Fibroblast of skin of left quadriceps (primary cell): ENCODE measurements around the gene PRCP.
"Not testable (repeated sequence)": the region's sequence is repeated elsewhere in the genome, so short reads cannot be mapped to it uniquely, and the experiment has no call there.

Experiments used
- DNase-seq, 2 experiments: peaks; one replicate each; pipeline ENCODE4 v3.0.0-alpha.2; 2013; ENCODE audit warnings: low read depth in 2 of 2

PRCP gene

DNA sequence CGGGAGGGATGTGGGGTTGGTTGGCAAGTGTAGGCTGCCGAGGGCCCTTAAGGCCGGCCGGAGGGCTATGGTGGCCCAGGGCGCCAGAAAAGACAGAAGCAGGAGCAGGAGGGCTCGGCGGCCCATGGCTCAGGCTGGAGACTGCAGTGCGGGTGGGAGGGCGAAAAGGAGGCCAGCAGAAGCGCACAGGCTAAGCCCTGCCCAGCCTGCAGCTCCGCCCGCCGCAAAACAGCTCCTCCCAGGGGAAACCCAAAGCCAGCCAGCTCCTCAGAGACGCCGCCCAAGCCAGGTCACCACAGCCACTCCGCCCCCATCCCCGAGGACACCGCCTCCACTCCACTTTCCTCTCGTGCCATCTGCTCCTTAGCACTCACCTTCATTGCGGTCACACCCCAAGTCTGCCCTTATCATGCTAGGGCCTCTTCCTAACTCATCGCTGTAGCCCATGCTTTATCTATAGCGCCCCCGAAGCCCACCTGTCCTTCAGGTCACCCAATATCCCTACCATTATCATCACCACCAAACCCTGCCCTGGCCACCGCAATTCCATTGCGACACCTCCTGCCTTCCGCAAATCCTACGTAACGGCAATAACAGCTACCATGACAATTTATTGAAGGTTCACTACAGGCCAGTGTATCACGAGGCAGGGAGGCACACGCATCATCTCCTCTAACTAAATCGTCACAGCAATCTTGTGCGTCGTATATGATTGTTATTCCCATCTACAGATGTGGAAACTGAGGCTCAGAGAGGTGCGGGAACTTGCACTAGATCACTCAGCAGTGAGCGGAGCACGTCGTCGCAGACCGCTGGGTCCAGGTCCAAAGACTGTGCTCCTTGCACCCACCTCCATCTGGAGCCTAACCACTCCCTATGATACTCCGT is at the start of gene PRCP:
Gene PRCP, minus strand, starts transcription at position 154 of the 888 bp plus-strand sequence. Its CDS starts 28 bp downstream, at position 126.
- DNase-seq: peak; percentile 42 to 47

DNA sequence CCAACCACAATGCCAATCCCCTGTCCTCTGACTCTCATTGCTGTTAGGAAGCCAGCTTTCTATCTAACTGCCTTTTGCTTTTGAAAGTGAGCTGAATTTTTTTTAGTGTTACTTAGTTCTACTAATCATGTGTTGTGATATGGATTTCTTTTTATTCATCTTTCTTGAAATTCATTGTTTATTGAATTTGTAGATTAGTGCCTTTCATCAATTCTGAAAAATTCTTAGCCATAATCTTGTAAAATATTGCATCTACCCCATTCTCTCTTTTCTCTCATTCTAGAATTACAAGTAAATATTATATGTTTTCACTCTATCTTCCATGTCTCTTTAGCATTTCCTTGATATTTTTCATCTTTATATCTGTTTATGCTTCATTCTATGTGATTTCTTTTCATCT is 49.1 kb upstream of the PRCP start:
- DNase-seq: no peak

DNA sequence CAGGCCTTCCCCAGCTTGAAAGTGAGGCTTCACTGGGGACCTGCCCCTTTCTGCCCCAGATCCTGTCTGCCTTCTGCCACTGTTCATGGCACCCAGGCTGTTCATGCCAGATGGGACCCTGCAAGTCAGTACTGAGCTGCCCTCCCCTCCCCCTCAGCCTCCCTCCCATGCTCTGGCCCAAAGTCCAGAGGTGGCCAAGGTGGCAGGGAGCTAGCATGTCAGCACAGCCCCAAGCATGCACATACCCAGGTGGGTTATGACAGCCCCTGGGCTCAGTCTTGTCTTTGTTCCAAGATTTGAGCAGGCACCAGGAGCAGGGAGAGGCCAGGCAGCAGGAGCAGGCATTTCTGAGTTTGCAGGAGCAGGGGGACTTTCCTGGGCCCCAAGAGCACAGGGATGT is 45.5 kb upstream of the PRCP start:
- no peak for DNase-seq

DNA sequence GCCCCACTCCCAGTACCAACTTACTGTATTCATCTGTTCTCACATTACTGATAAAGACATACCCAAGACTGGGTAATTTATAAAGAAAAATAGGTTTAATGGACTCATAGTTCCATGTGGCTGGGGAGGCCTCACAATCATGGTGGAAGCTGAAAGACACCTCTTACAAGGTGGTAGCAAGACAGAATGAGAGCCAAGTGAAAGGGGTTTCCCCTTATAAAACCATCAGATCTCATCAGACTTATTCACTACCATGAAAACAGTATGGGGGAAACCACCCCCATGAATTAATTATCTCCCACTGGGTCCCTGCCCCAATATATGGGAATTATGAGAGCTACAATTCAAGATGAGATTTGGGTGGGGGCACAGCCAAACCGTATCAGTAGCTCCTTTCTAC is 44.8 kb upstream of the PRCP start:
- not testable (repeated sequence) for DNase-seq

DNA sequence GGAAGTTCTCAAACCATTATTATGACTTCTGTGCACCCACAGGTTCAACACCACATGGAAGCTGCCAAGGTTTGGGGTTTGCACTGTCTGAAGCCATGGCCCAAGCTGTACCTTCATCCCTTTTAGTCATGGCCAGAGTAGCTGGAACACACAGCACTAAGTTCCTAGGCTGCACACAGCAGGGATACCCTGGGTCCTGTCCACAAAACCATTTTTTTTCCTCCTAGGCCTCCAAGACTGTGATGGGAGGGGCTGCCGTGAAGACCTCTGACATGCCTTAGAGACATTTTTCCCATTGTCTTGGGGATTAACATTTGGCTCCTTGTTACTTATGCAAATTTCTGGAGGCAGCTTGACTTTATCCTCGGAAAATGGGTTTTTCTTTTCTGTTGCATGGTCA is 44.0 kb upstream of the PRCP start:
- DNase-seq: no peak

DNA sequence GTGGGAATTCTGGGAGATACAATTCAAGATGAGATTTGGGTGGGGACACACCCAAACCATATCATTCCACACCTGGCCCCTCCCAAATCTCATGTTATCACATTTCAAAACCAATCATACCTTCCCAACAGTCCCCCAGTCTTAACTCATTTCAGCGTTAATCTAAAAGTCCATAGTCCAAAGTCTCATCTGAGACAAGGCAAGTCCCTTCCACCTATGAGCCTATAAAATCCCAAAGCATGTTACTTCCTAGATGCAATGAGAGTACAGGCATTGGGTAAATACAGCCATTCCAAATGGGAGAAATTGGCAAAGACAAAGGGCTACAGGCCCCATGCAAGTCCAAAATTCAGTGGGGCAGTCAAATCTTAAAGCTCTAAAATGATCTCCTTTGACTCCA is 43.2 kb upstream of the PRCP start:
- not testable (repeated sequence) for DNase-seq

DNA sequence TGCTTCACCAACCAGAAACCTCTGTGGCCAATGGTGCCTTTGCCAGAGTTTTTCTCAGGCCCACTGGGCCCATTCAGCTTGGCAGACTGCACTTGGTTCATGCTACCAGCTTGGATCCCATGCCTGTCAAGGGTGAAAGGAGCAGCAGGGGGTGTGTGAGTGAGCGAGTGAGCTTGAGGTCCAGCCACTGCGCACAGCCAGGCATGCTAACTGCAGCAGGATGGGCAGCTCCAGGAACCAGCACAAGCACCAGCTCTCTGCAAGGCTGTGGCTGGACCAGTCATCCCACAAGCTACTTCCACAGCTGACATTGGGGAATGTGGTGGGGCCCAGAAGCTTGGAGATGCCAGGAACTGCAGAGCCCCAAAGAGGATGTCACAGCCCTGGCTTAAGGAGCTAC is 42.1 kb upstream of the PRCP start:
- no peak for DNase-seq

DNA sequence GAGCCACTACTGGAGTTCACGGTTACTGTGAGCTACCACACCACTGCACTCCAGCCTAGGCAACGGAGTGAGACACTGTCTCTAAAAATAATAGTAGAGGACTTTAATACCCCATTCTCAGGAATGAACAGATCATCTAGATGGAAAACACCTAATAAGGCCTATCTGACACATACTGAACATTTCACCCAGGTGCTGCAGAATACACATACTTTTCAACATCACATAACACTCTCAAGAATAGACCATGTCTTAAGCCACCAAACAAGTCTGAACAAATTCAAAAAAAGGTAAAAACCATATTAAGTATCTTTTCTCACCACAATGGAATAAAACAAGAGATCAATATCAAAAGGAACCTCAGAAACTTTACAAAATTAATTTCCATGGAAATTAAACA is 39.2 kb upstream of the PRCP start:
- no peak for DNase-seq

DNA sequence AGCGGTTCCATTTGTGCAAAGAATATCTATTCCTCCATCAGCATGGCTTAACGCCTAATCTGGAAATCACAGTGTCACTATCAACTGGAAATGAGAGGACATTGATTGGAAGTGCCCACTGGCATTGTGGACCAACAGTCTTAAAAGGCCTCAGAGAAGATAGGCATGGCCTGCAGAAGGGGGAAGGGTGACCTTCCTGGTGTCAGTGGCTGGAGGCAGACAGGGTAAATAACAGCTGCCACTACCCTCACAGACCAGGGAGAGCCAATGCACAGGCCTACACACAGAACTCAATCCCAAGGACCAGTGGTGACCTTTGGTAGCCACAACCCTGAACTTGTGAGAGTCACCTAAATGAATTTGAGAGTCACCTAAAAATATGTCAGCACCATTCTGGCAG is 37.3 kb upstream of the PRCP start:
- DNase-seq: no peak

DNA sequence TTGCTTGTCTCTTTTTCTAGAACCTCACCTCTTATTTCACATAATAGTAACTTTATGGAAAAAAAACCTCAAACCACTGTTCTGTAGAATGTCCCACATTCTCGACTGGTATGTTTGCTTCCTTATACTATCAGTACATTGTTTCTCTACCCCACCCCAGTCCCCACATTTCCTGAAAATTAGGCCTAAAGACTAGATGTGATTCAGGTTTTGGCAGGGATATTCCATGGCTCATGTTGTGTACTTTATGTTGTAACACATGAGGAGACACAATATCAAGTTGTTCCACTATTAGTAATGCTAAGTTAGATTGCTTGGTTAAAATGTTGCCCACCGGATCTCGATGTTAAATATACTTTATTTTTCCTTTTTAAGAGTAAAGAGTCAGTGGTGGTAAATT is 36.0 kb upstream of the PRCP start:
- DNase-seq: no peak

DNA sequence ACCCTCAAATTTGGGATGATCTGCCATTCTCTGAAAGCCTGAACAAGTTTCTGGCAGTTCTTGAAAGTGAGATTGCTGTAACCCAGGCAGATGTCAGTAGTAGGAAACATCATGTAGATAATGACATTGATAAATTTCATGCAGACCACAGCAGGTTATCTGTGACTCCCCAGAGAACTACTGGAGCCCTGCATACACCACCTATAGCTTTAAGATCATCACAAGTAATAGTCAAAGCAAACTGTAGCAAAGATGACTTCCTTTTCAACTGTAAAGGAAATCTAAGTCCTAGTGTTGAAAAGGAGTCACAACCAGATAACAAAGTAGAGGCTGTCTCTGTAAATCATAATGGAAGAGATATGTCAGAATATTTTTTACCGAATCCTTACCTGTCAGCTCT is 32.3 kb upstream of the PRCP start:
- no peak for DNase-seq

DNA sequence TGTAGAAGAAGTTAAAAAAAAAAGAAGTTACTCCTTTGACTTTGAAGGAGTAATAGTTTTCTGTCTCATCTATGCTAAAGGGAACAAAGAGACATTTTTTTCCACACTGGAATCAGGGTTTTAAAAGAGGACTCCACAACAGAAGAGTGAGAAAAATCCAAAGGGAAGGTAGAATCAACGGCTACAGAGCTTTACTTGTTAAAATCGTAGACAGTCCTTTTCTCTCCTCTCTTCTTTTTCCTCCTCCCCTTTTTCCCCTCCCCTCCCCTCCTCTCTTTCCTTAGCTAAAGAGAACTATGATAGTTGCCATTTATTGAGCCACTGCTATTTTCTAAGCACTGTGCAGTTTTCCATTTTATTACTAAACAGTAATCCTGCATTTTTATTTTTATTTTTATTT is 30.5 kb upstream of the PRCP start:
- DNase-seq: no peak

DNA sequence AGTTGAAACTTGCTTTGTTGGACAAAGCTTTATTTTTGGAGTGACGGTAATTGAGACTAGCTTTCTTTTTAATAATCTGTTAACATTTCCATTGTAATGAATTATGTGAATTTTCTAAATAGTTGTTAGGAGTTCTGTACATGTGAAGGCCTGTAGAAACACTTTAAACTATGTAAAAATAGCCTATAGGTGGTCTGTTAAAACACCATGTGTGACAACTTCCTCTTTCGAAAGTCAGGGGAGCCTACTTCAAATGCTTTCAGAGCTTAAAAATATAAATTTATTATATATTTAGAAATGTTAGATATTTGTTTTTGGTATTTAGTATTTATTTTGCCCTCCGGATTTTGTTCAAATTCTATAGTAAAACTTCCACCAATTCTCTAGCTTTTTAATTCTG is 30.0 kb upstream of the PRCP start:
- DNase-seq: no peak

DNA sequence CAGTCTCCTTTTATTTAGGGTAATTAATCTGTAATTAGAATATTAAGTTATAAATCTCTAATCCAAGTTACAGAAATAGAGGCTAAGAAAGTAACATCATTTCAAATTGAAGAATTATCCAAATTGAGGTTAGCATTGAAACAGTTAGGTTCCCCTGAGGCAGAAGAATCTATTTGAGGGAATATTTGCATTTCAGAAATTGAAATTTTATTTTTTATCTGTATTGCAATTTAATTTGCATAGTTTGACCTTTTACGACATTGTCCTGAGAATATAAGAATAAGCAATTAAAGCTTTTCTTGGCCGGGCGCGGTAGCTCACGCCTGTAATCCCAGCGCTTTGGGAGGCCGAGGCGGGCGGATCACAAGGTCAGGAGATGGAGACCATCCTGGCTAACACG is 28.9 kb upstream of the PRCP start:
- DNase-seq: no peak

DNA sequence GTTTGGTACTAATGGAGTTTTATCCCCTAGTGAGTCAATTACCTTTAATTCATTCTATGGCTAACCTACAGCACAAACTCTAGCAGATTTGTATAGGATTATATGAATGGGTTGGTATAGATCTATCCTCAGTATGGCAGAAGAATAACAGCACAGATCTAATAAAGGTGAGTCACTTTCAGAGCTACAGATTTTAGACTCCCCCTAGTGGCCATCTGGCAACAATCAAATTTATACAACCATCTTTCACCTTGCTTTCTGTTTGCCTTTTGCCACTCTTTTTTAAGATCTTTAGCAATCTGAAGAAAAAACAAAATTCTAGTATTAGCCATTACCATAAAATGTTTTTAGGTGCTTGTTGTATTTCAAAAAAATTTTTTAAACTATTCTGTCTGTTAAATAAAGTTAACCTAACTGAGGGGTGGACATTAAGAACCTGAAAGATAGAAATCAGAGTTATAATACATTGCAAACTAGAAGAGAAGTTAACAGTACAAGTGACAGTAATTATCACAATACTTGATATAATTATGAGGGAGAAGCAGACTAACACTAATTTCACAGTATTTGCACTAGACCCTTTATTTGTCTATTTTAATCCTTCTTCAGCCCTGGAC is 27.1 kb upstream of the PRCP start:
- DNase-seq: peak; percentile 23 to 25

DNA sequence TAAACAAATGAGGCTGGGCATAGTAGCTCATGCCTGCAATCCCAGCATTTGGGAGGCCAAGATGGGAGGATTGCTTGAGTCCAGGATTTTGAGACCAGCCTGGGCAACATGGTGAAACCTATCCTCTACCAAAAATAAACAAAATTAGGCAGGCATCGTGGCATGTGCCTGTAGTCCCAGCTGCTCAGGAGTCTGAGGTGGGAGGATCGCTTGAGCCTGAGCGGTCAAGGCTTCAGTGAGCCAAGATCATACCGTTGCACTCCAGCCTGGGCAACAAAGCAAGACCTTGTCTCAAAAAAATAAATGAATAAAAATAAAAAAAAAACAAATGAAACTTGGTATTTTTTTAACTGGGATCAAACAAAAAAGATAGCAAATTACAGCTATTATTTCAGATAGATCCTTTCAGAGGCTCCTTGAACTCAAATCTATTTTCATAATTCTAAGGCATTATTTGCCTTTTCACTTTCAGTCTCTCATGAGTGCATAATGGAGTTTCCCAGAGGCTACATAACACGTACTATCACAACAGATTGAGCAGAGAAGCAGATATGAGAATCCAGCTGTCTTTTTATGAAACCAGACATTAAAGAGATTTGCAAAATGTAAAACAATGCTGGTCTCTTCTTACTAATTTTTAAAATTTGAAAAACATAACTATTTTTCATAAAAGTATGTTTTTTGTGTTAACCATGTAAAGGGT is 24.4 kb upstream of the PRCP start:
- DNase-seq: no peak

DNA sequence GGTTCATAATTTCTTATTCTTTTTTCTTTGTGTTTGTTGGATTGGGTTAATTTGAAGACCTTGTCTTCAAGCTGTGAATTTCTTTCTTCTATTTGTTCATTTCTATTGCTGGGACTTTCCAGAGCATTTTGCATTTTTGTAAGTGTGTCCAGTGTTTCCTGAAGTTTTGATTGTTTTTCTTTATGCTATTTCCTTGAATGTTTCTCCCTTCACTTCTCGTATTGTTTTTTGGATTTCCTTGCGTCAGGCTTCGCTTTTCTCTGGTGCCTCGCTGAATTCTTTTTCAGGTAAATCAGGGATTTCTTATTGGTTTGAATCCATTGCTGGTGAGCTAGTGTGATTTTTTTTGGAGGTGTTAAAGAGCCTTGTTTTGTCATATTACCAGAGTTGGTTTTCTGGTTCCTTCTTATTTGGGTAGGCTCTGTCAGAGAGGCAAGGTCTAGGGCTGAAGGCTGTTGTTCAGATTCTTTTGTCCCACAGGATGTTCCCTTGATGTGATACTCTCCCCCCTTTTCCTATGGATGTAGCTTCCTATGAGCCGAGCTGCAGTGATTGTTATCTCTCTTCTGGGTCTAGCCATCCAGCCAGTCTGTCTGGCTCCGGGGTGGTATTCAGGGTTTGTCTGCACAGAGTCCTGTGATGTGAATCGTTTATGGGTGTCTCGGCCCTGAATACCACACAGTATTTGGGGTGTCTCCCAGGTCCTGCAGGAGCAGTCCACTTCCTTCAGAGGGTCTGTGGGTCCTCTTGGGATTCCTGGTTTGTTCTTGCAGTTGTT is 22.4 kb upstream of the PRCP start:
- not testable (repeated sequence) for DNase-seq

DNA sequence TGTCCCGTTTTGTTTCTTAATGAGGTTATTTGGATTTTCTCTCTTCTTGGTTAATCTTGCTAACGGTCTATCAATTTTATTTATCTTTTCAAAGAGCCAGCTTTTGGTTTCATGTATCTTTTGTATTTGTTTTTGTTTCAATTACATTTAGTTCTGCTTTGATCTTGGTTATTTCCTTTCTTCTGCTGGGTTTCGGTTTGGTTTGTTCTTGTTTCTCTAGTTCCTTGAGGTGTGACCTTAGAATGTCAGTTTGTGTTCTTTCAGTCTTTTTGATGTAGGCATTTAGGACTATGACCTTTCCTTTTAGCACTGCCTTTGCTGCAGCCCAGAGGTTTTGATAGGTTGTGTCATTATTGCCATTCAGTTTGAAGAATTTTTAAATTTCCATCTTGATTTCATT is 20.0 kb upstream of the PRCP start:
- not testable (repeated sequence) for DNase-seq

DNA sequence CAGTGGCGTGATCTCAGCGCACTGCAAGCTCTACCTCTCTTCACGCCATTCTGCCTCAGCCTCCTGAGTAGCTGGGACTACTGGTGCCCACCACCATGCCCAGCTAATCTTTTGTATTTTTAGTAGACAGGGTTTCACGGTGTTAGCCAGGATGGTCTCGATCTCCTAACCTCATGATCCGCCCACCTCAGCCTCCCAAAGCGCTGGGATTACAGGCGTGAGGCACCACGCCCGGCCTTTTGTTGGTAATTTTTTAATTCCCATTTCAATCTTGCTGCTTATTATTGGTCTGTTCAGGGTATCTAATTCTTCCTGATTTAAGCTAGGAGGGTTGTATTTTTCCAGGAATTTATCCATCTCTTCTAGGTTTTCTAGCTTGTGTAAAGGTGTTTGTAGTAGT is 19.6 kb upstream of the PRCP start:
- not testable (repeated sequence) for DNase-seq

DNA sequence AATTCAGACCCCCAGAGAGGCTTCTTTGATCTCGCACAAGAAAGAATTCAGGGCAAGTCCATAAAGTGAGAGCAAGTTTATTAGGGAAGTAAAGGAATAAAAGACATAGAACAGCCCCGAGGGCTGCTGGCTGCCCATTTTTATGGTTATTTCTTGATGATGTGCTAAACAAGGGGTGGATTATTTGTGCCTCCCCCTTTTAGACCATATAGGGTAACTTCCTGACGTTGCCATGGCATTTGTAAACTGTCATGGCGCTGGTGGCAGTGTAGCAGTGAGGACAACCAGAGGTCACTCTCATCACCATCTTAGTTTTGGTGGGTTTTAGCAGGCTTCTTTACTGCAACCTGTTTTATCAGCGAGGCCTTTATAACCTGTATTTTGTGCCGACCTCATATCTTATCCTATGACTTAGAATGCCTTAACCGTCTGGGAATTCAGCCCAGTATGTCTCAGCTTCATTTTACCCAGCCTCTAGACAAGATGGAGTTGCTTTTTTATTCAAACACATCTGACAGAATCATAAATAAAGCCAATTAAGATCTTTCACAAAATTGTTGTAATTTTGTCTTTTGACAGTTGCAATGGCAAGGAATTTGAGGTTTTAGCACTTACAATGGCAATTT is 8.9 kb upstream of the PRCP start:
- DNase-seq: no peak

DNA sequence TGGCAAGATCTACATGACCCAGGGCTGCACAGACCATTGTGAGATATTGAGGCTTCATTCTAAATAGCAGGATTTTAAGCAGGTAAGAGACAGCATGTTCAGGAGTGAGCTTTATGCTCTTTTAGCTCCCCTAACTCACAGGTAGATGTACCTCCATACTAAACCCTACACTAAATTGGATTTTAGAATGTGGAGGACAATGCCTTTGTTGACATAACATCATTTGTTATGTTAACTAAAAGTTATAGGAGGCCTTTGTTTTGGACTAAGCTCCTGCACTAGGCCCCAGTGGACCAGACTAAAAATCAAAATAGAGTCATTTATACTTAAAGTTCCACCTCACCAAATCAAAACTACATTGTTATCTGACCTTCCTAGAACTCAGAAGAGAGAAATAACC is 8.1 kb upstream of the PRCP start:
- DNase-seq: no peak

DNA sequence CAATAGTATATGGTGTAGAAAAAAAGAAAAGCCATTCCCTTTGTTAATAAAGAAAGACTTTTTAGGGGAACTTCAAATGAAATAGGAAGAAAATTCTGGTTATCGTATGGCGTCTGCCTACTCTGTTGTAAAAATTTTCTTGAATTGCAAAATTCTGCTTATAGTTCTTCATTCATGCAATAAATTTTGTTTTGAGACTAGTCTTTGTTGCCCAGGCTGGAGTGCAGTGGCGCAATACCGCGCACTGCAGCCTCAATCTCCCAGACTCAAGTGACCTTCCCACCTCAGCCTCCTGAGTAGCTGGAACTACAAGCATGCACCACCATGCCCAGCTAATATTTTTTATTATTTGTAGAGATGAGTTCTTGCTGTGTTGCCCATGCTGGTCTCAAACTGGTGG is 7.1 kb upstream of the PRCP start:
- no peak for DNase-seq
